Spleen (tissue), 11 donors: ENCODE data around the gene ATP10A. TPM values are rescaled to one million over a fixed set of nuclear protein-coding genes. Genes with fewer than 3 reads are reported as not detected.

ENCODE experiments used
- DNase-seq: peaks from one replicate; pipeline ENCODE4 v3.0.0-alpha.2; 2020
- H3K27ac ChIP-seq, 8 donors: fragments of 200-600 bp; sonication (generic) in 7 of 8; 1 replicate in 4 of 8; 2 replicates in 4 of 8; pipeline versions ENCODE4 v1.5.0 to v1.8.0; 2016 to 2021; ENCODE audit warnings: inconsistent platforms in 4 of 8, mild to moderate bottlenecking in 4 of 8, moderate library complexity in 1 of 8
- H3K27me3 ChIP-seq, 7 donors: fragments of 200-600 bp; sonication (generic) in 6 of 7; replicated peaks in 1 of 7; 1 replicate in 4 of 7; 2 replicates in 3 of 7; pipeline versions ENCODE4 v1.5.0 to v1.8.0; 2016 to 2021; ENCODE audit warnings: inconsistent platforms in 3 of 7, mild to moderate bottlenecking in 1 of 7
- H3K36me3 ChIP-seq, 6 donors: fragments of 200-600 bp; sonication (generic) in 5 of 6; 1 replicate in 4 of 6; 2 replicates in 2 of 6; pipeline versions ENCODE4 v1.5.0 to v1.8.0; 2016 to 2021; ENCODE audit warnings: inconsistent platforms in 2 of 6
- H3K4me1 ChIP-seq, 6 donors: fragments of 200-600 bp; sonication (generic) in 5 of 6; 1 replicate in 3 of 6; 2 replicates in 3 of 6; pipeline versions ENCODE4 v1.5.0 to v1.8.0; 2016 to 2021; ENCODE audit warnings: inconsistent platforms in 3 of 6
- H3K4me3 ChIP-seq, 8 donors: fragments of 200-600 bp; sonication (generic) in 7 of 8; 1 replicate in 4 of 8; 2 replicates in 4 of 8; pipeline versions ENCODE4 v1.5.0 to v1.8.0; 2016 to 2021; ENCODE audit warnings: inconsistent platforms in 4 of 8, mild to moderate bottlenecking in 4 of 8, moderate library complexity in 2 of 8
- H3K9me3 ChIP-seq, 8 donors: fragments of 200-600 bp; sonication (generic) in 7 of 8; 1 replicate in 4 of 8; 2 replicates in 4 of 8; pipeline versions ENCODE4 v1.5.0 to v1.8.0; 2016 to 2021; ENCODE audit warnings: inconsistent platforms in 4 of 8
- CTCF ChIP-seq, 11 experiments: fragments of 200-600 bp in 7 of 11; fragments of 450-650 bp in 4 of 11; sonication (generic) in 4 of 11; IDR thresholded peaks in 8 of 11; conservative IDR thresholded peaks in 3 of 11; 1 replicate in 7 of 11; 2 replicates in 4 of 11; pipeline versions ENCODE4 v1.4.0 to v1.8.0; 2016 to 2021; ENCODE audit warnings: antibody characterized with exemption in 11 of 11, inconsistent platforms in 4 of 11, mild to moderate bottlenecking in 1 of 11
- POLR2A ChIP-seq, 3 donors: fragments of 450-650 bp; IDR thresholded peaks; one replicate each; pipeline ENCODE4 v1.5.1; 2017; ENCODE audit warnings: antibody characterized with exemption in 3 of 3, mild to moderate bottlenecking in 1 of 3
- POLR2AphosphoS5 ChIP-seq, 3 donors: sonication (generic); formaldehyde crosslinking; IDR thresholded peaks; one replicate each; pipeline ENCODE4 v1.5.1; 2017; ENCODE audit warnings: antibody characterized with exemption in 3 of 3
- WGBS, 5 donors: extraction: QIAGEN DNeasy Blood & Tissue Kit in 3 of 5; methylation state at CpG; one replicate each; pipeline versions ENCODE4 v1.1.5 to v1.1.7; 2013 to 2018; 5-methylcytosine and 5-hydroxymethylcytosine counted together
- intact Hi-C: fragments of 100-400 bp; cut with DNase I; formaldehyde crosslinking; loops from one replicate; pipeline ENCODE4 v1.15.0; 2023; ENCODE audit warnings: low total_unique reads
- polyA plus RNA-seq, 3 donors: library from polyadenylated mRNA; stranded (reverse); fragments of 200-250 nt; gene quantifications; one replicate each; pipeline ENCODE4 v1.2.1, GENCODE V29; 2013
- total RNA-seq, 7 donors: library from RNA; depleted of rRNA in 3 of 7; stranded (reverse); fragments of >200 nt in 3 of 7; fragmentation: NEBNext Ultra II Directional in 4 of 7; extraction: Animal tissue kit (Norgen Biotek cat#: 25700) in 4 of 7; gene quantifications; one replicate each; pipeline versions ENCODE4 v1.1.0 to v1.2.1, GENCODE V29; 2016 to 2021
- donor health status: healthy with polysubstance abuse.
- donor health status: DM: no; HTN: no; CAD: no; lungs with moderate emphysema.
- donor health status: DM: no; HTN: no; CAD: no.
- donor health status: Bipolar disorder and iron deficiency.
- donor health status: healthy.
- donor health status: DM: no; HTN: no; CAD: no.
- donor health status: DM: yes; HTN: yes; CAD: no.

Gene ATP10A
- total and polyA plus RNA-seq, 10 donors = 0.54 to 8.6 (median 2.7) TPM

DNA sequence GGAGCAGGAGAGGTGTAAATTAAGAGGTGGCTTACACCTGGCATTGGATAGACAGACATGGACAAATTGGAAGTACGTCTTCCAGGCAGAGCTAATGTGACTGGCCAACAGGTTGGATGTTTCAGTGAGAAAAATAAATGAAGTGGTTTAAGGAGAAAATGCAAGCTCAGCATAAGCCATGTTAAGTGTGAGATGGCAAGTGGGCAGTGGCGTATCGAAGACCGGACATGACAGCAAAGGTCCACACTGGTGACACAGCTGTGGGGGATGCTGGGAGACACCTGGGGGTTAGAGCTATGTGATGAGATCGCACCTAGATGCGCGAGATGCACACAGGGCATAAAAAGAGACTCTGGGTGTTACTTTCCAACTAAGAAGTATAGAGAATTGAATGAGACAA is 3.7 kb upstream of the ATP10A start:
- Histone ChIP-seq H3K36me3 (no peaks in the 10 kb centered on the region), H3K27me3 (peaks cover 2 to 34% (median 18%) of the 10 kb centered on the region in 7 donors), H3K27ac (no peak overlapping the region), H3K9me3 (no peaks in the 10 kb centered on the region), H3K4me3 (no peak overlapping the region), H3K4me1 (peaks cover 6 to 21% (median 16%) of the 10 kb centered on the region in 6 donors)
- TF ChIP-seq POLR2A (IDR thresholded peaks at IDR 0.05) (no peak), CTCF (IDR thresholded peaks at IDR 0.05 in 8 of 11, conservative IDR thresholded peaks at IDR 0.05 in 3 of 11) (no peak), POLR2AphosphoS5 (IDR thresholded peaks at IDR 0.05) (no peak)
- 89 to 94% (median 93%) methylated on average over 7 of the region's 7 CpGs for WGBS, 5 donors
- no peak for DNase-seq
- intact Hi-C loops = no loop called here

DNA sequence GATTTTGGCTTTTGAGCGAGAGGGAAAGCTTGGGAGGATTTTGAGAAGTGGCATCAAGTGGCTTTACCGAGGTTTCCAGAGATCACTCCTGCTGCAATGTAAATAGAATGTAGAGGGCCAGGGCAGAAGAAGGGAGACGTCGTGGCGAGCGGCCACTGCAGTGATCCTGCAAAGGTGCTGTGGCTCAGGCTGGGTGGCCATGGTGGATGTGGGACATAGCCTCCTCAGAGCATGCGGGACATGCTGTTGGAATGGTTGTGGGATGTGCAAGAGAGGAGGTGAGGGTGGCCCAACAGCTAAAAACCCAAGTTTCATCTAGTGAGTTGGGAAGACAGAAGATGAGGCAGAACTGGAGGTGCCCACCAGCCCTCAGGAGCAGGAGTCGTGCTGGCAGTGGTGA is 3.1 kb upstream of the ATP10A start:
- H3K9me3 ChIP-seq = no peaks in the 10 kb centered on the region
- intact Hi-C loops = no loop called here
- no peak for DNase-seq
- H3K27me3 ChIP-seq = peaks cover 2 to 40% (median 20%) of the 10 kb centered on the region in 7 donors
- H3K36me3 ChIP-seq = no peaks in the 10 kb centered on the region
- 87 to 96% (median 93%) methylated on average over 8 of the region's 8 CpGs for WGBS, 5 donors
- TF ChIP-seq POLR2A (IDR thresholded peaks at IDR 0.05) = no peak
- no peak for TF ChIP-seq POLR2AphosphoS5 (IDR thresholded peaks at IDR 0.05)
- TF ChIP-seq CTCF (IDR thresholded peaks at IDR 0.05 in 8 of 11, conservative IDR thresholded peaks at IDR 0.05 in 3 of 11) = no peak
- H3K4me3 ChIP-seq = no peak overlapping the region
- no peak overlapping the region for H3K27ac ChIP-seq
- peaks cover 6 to 28% (median 20%) of the 10 kb centered on the region in 6 donors for H3K4me1 ChIP-seq

- Histone ChIP-seq H3K27me3 (peaks cover 2 to 53% (median 20%) of the 10 kb centered on the region in 7 donors), H3K36me3 (no peaks in the 10 kb centered on the region), H3K9me3 (no peaks in the 10 kb centered on the region), H3K4me1 (peaks cover 6 to 40% (median 23%) of the 10 kb centered on the region in 6 donors), H3K27ac (no peak overlapping the region), H3K4me3 (no peak overlapping the region)
- TF ChIP-seq POLR2AphosphoS5 (IDR thresholded peaks at IDR 0.05) (no peak), CTCF (IDR thresholded peaks at IDR 0.05 in 8 of 11, conservative IDR thresholded peaks at IDR 0.05 in 3 of 11) (no peak), POLR2A (IDR thresholded peaks at IDR 0.05) (no peak)
- intact Hi-C loops = no loop called here
- 90 to 100% (median 95%) methylated on average over 3 of the region's 3 CpGs for WGBS, 5 donors
- no peak for DNase-seq
These were observed 1.8 kb upstream of the ATP10A start for GRCh38 chr15:25864966-25865365.

- WGBS, 5 donors = 75 to 80% (median 77%) methylated on average over 21 of the region's 21 CpGs
- H3K27me3 ChIP-seq = peaks cover 2 to 61% (median 20%) of the 10 kb centered on the region in 7 donors
- no peaks in the 10 kb centered on the region for H3K36me3 ChIP-seq
- intact Hi-C loops = no loop called here
- H3K27ac ChIP-seq = no peak overlapping the region
- no peaks in the 10 kb centered on the region for H3K9me3 ChIP-seq
- peak overlapping the region in 5 of 8 donors; percentile 41 to 80 (median 57) for H3K4me3 ChIP-seq
- TF ChIP-seq POLR2A (IDR thresholded peaks at IDR 0.05) (no peak), CTCF (IDR thresholded peaks at IDR 0.05 in 8 of 11, conservative IDR thresholded peaks at IDR 0.05 in 3 of 11) (no peak), POLR2AphosphoS5 (IDR thresholded peaks at IDR 0.05) (no peak)
- DNase-seq = no peak
- peaks cover 6 to 48% (median 23%) of the 10 kb centered on the region in 6 donors for H3K4me1 ChIP-seq
These were observed 947 bp upstream of the ATP10A start for GRCh38 chr15:25863968-25864580.
